Measurements from ENCODE around the gene WDR64.
"Not testable (repeated sequence)": the region's sequence is repeated elsewhere in the genome, so short reads cannot be mapped to it uniquely, and the experiment has no call there.

Gene WDR64

DNA sequence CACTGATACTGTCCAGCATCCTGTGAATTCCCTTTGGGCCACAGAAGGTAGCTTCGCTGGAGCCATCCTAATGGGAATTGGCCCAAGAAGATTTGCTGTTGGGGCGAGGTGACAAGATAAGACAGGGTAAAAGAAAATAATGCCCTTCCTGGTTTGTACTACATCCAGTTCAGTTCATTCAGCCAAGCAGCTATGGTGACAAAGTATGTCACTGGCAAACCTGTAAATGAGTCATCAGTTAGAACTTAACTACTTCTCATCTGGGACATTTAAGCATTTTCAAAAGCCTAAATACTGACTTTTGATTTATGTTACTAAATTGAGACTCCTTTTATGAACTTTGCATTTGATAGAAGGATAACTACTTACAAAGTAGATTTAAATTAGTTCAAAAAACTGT, 54.2 kb downstream of the WDR64 start:
- no peak for DNase-seq

DNA sequence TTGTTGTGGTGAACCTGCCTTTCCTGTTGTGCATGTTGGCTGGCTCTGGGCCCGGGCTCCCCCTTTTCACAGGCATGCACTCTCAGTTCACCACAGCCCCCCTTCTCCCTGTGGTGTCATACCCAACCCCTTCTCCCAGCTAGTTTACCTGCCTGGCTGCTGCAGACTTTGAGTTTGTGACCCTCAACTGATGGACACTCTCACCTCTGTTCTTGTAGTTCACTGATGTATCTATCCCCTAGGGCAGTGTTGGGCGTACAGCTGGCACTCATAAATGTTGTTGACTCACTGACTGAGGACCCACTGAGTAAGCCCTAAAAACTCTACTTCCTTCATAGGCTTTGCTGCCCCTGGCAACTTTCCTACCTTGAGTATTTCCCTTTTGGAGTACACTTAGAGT, 54.9 kb downstream of the WDR64 start:
- no peak for DNase-seq

DNA sequence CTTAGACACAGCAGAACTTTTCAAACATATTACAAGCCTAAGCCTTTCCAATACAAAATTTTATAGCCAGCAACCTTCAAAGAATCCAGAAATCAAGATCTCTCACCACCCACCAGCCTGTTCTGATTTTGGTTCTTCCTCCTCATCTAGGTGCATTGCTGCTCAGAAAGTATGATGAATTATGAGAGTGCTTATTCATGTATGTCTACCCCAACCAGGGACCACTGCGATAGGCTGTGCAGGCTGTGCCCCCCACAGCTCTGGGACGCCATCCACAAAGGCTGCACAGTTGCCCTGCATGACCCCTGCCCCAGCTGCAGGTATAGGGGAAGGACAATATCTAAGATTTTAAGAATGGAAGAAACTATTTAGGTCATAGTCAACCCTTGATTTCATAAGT, 55.4 kb downstream of the WDR64 start:
- DNase-seq: no peak

DNA sequence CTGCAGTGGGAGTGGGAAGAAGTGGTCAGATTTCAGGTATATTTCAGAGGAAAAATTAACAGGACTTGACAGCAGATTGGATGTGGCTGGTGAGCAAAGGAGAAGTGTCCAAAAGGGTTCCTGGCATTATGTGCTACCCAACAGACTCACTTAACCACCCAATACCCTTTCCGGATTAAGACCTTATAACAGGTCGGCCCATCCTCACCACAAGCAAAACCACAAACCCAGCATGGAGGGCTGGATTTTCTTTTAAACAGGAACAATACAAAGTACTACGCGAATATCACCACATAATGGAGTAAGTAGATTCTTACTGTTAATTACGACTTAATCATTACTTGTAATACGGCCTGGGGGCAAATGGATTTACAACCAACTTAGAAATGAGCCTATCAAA, 59.2 kb downstream of the WDR64 start:
- no peak for DNase-seq

DNA sequence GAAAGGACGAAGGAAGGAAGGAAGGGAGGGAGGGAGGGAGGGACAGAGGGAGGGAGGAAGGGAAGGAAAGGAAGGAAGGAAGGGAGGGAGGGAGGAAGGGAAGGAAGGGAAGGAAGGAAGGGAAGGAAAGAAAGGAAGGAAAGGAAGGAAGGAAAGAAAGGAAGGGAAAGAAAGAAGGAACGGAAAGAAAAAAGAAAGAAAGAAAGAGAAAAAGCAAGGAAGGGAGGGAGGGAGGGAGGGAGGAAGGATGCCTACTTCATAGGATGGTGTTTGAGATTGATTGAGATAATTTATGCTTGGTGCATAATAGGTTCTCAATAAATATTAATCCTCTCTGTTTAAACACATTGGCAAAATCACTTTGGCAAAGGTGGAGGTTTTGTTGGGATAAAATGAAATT, 61.2 kb downstream of the WDR64 start:
- DNase-seq: no peak

DNA sequence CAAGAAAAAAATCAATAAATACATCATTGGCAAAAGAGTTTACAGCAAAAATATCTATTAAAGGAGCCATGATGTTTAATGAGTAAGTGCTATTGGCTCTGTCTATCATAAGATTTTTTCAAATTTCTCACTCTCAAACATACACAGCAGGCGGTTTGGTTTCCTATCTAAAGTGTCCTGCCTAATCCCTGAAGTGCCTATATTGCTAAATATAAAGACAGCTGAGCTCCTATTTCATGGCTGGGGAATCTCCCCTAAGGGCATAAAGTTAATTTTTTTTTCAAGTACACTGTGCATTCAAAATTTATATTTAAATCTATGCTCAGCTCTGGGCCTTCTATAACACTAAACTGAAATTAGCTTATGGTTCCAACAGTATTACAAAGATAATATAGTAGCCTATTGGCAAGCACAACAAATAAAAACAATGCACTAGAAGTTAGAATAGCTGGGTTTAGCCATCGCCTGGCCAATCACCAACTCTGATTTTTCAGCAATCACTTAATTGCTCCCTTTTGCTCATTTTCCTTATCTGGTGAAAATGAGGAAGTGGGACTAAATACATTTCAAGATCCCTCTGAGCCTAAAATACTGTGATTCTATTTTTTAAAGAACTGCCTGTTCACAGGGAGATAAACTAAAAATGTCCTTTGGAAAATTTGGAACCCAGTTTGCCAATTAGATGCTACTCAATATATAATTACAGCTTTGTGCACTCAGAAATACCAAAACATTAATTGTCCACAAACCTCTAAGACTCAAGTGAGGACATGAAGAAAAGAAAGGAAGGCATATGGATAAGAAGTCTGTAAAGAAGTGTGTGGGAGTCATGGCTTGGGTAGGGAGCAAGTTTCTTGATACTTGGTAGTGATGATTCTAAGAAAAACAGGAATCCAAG, 62.5 kb downstream of the WDR64 start:
- DNase-seq: no peak

DNA sequence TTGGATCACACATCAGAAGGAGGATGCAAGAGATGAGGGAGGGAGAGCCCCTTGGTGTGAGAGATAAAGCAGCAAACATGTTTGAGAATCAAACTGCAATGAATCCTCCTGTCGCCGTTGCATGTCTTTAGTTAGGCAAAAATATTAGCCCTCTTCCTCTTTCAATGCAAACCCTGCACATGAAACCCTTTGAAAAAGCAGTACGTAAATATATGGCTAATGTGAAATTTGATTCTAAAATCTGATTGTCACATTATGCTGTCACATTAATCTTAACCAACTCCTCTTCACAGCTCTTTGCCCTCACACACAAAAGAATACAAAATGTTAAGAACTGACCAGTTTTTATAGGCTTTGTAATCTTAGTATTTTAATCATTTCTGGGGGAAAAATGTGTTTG, 63.4 kb downstream of the WDR64 start:
- DNase-seq: no peak

DNA sequence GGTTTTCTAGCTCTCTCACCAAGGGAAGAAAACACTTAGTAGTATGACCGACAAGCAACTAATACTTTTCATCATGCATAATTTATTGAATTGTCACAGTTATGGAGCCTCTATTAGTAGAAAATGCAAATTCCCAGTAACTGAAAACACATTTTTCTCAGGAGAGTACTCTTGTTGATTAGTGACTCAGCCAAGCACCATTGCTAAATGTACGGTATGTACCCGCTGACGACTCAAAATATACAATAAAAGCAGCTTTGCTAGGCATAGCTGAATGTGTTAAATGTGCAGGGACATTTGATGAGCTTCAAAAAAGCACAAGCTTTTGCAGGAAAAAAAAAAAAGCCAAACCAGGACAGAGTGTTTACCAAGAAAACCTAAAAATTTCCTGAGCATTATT, 63.9 kb downstream of the WDR64 start:
- DNase-seq: no peak

DNA sequence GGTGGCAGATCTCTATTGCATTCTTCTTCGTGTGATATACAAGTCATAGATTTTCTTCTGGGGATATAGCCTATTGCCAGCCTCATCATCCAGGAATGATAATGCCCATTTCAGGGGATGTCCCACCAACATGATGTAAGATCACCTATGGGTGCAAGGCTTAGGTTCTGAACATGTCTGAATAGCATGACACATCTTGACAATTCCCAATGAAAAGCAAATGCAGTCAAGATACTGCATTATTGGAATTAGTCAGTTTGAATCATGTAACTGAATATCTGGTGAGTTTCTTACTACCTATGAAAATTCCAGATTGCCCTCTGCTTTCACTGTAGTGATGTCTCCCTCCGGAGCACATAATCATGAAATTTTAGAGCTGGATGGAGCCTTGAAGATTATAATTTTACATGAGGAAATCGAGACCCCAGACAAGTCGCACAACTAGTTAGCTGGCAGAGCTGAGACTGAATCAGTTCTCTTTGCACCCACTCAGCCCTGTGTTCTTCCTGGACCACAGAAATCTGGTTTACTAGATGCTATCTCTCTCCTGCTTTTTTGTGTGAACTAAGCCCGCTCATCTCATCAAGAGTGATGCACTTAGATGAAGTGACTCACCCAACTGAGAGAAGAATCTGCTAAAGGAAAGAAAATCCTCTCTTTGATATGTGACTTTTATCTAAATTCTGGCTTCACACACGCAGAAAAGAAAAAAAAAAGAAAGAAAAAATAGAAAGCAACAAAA, 65.0 kb downstream of the WDR64 start:
- no peak for DNase-seq

DNA sequence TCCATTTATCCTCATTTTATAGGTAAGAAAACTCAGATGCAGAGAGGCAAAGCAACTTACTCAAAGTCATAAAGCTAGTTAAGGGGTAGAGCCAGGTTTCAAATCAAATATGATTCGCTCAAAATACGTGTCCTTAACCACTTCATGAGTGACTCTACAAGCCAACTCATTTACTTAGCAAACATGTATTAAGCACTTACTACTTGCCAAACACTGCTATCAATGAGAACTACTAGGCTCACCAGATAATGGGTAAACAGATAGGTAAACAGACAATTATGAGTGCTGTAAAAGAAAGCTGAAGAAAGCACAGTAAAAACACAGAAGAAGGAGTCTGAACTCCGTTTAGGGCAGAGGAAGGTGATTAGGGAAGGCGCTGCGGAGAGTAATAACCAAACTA, 65.9 kb downstream of the WDR64 start:
- DNase-seq: no peak

DNA sequence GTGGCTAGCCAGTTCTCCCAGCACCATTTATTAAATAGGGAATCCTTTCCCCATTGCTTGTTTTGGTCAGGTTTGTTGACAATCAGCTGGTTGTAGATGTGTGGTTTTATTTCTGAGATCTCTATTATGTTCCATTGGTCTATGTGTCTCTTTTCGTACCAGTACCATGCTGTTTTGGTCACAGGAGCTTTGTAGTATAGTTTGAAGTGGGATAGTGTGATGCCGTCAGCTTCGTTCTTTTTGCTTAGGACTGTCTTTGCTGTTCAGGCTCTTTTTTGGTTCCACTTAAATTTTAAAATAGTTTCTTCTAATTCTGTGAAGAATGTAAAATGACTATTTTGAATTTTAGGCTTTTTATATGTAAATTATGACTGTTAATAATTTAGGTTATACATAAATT, 68.9 kb downstream of the WDR64 start:
- DNase-seq: no peak

DNA sequence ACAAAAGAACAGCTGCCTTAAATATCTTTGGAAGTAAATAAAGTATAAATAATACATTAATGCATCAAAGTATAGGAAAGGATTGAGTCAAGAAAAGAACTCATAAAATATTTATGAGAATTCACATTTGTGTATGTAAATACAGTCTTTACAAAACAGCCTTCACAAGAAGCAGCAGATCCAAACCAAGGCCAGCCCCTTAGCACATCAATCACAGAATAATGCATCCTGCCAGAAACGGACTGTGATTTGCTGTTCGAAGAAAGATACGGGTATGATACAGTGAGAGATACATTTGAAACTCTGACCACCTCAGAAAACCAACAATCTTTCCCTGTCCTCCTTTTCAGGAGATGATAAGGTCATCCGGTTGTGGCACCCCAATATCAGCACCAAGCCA, 70.9 kb downstream of the WDR64 start:
- no peak for DNase-seq

DNA sequence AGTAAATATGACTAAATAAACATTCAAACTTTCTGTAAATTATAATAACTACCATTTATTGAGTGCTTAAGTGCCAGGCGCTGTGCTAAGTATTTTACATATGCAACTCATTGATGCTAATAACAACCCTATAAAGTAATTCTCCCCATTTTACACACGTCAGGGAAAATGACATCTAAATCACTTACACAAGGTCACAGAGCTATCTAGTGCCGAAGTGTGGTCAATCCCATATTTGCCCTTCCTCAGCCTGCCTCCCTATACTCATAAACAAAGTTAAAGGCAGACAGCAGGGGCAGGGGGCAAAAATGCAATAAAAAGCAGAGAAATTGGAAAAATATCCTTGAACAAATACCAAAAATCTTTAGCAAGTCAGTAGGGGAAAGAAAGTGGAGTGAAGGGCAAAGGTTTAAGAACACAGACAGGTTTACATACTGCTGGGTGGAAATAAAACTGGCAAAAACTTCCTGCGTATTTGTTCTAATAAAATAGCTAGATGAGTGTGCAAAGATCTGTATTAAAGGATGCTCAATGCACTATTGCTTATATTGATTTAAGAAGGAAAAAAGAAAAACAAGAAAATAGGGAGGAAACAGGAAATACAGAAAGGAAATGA, 72.8 kb downstream of the WDR64 start:
- no peak for DNase-seq

DNA sequence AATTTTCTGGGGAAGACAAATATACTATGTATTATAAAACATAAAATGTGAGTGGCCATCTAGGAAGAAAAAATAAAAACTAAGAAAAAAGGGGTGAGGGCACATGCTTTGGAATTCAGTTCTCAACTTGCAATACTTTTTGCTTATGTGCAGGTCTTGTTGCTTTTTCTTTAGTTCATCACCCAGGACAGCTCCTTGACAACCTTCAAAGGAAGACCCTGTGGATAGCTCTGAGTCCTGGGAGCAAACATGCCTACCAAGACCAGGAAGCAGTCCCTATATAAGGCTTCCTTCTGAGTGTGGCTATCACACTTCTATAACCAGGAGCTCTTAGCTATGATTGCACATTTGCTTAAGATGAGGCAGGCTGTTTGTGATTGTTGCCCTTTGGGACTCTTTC, 78.0 kb downstream of the WDR64 start:
- DNase-seq: no peak

DNA sequence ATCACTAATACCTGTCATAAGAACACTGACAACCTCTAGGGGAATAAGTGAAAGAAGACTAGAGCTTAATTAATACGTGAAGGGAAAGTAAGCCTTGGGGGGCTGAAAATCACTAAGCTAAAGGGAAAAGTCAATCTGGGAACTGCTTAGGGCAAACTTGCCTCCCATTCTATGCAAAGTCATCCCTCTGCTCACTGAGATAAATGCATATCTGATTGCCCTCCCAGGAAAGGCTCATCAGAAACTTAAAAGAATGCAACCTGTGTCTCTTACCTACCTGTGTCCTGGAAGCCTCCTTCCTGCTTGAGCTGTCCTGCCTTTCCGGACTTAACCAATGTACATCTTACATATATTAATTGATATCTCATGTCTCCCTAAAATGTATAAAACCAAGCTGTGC, 81.8 kb downstream of the WDR64 start:
- no peak for DNase-seq

DNA sequence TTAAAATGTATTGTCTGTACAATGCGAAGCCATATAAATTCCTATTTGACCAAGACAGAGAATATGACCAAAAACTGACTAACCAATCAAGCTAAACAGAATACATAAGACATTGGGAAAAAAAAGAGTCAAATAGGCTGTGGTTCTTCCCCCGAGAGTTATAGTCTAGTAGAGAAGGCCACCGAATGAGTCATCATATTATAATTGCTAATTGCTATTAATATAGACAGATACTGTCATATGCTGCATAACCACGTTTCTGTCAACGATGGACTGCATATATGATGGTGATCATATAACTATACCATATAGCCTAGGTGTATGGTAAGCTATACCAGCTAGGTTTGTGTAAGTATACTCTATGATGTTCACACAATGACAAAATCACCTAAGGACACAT, 82.5 kb downstream of the WDR64 start:
- no peak for DNase-seq

DNA sequence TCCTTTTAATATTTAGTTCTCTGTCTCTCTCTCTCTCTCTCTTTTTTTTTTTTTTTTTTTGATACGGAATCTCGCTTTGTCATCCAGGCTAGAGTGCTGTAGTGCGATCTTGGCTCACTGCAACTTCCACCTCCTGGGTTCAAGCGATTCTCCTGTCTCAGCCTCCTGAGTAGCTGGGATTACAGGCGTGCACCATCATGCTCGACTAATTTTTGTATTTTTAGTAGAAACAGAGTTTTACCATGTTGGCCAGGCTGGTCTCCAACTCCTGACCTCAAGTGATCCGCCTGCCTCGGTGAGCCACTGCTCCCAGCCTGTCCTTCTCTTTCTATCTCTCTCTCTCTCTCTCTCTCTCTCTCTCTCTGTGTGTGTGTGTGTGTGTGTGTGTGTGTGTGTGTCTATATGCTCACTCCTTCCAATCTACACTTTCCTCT, 83.4 kb downstream of the WDR64 start:
- DNase-seq: not testable (repeated sequence)

DNA sequence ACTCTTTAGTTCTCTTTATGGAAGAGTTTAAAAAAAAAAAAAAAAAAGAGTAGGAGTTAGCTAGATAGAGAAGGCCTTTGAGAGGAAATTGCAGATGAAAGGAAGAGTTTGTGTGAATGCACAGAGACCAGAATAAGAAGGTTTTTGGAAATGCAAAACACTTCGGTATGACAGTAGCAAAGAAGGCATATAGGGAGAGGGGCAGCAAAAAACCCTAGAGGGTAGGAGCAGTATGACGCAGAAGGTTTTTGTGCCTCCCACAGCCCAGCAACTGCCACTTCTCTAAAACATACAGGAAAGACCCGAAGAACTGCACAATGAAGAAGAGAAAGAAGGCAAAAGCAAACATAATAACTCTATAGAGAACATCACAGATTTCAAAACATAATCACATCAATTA, 84.3 kb downstream of the WDR64 start:
- DNase-seq: no peak

DNA sequence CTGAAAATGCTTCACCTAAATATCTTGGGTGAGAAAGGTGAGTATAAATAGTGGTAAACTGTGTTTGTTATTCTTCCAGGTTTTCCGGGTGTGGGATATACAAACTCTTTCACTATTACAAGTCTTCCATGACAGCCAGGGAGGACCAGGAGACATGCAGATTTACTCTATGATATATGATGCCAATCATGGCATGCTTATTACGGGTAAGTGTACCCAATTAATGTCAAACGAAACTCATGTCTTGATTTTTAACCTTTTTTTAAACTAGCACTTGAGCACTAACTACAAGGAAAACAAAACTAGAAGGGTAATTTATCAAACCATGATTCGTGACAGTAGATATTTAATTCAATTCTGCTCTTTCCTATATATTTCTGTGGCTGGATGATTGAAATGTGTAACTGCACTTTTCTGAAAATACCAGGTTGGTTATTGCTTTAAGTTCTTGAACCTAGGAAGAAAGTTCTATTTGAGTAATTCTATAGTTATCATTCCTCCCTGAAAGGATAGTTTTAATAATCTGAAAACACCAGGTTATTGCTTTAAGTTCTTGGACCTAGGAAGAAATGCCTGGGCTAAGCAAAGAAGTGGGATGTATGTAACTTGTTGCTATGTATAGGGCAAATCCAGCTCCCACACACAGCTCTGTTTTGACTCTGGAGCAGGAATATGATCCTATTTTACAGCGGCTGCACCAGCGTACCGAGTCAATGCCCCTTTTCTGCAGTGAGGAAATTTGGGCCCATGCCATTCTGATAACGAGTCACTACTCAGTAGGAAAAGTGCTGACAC, 86.4 kb downstream of the WDR64 start:
- DNase-seq: no peak

DNA sequence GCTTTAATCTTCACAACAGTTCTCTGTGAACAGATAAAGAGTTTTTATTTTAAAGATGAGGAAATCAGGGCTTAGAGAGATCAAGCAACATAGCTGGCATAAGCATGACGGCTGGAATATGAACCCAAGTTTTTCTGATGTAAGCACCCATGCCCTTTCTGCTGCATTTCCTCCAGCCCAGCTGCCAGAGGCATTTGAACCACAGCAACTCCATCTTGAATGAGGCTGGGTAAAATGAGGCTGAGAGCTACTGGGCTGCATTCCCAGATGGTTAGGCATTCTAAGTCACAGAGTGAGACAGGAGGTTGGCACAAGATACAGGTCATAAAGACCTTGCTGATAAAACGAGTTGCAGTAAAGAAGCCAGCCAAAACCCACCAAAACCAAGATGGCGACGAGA, 90.0 kb downstream of the WDR64 start:
- no peak for DNase-seq

DNA sequence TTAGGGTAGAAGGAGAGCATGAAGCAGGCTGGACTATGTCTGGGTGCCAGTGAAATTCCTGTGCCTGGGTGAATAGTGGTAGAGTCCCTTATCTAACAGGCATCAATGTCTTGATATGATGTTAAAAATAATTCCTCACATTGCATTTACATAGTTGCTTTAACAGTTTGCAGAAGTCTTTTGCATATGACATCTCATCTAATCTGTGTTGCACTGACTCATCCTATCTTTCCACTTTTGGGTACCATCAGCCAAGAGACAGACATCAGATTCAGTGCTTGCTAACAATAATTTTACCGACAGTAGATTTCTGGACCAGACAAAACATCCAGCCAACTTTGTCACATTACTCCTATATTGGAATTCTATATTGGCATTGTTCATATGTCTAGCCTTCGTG, 92.5 kb downstream of the WDR64 start:
- no peak for DNase-seq

DNA sequence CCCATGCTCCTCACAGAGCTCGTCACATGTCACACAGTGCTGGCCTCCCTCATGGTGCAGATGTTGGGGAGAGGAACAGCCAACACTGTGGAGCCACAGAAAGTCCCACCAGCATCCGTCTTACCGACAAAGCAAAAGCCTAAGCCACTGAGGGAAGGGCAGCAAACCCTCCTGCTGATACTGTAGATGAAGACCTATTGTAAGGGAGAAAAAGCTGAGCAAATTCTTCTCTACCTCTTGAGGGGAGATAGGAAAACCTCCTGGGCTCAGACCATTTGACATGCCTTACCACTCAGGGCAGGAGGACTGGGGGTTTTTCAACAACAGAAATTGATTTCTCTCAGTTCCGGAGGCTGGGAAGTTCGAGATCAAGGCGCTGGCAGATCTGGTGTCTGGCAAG, 95.9 kb downstream of the WDR64 start:
- DNase-seq: no peak
